PC-9 (cell line): ENCODE data around the gene PCGF1.

ENCODE experiments used
- EZH2 ChIP-seq: fragments of 200-600 bp; sonication (generic); IDR thresholded peaks from 2 replicates; pipeline ENCODE4 v1.8.0; 2017; ENCODE audit warnings: antibody characterized with exemption, low read depth
- TF ChIP-seq, protein P1 (sequence below): fragments of 200-600 bp; sonication (generic); conservative IDR thresholded peaks from 2 replicates; pipeline ENCODE4 v1.6.1; 2017; ENCODE audit warnings: mixed run types, antibody characterized with exemption, mild to moderate bottlenecking, moderate library complexity

GRCh38 chr2:74491648-74492544 lies 15.6 kb downstream of the PCGF1 start:
- TF ChIP-seq, protein P1, sequence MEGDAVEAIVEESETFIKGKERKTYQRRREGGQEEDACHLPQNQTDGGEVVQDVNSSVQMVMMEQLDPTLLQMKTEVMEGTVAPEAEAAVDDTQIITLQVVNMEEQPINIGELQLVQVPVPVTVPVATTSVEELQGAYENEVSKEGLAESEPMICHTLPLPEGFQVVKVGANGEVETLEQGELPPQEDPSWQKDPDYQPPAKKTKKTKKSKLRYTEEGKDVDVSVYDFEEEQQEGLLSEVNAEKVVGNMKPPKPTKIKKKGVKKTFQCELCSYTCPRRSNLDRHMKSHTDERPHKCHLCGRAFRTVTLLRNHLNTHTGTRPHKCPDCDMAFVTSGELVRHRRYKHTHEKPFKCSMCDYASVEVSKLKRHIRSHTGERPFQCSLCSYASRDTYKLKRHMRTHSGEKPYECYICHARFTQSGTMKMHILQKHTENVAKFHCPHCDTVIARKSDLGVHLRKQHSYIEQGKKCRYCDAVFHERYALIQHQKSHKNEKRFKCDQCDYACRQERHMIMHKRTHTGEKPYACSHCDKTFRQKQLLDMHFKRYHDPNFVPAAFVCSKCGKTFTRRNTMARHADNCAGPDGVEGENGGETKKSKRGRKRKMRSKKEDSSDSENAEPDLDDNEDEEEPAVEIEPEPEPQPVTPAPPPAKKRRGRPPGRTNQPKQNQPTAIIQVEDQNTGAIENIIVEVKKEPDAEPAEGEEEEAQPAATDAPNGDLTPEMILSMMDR, result no peak
- TF ChIP-seq EZH2, result no peak
